Measurements from ENCODE around the gene NUDT17. TPM values are rescaled to one million over a fixed set of nuclear protein-coding genes. Genes with fewer than 3 reads are reported as not detected.
A peak's percentile ranks its signal among the peaks of the same experiment; 100 is the strongest.

NUDT17 gene
- total RNA-seq, 3 donors from 2014 or later (not counting 1 experiment from before 2014, with no cell fraction given): 3.3 to 4.9 (median 3.4) TPM

- WGBS (ENCODE audit: insufficient coverage): 100% methylated on average over 1 of the region's 3 CpGs
- peaks cover 12% of the 10 kb centered on the region for H3K36me3 Mint-ChIP-seq
- TF ChIP-seq, protein P1, sequence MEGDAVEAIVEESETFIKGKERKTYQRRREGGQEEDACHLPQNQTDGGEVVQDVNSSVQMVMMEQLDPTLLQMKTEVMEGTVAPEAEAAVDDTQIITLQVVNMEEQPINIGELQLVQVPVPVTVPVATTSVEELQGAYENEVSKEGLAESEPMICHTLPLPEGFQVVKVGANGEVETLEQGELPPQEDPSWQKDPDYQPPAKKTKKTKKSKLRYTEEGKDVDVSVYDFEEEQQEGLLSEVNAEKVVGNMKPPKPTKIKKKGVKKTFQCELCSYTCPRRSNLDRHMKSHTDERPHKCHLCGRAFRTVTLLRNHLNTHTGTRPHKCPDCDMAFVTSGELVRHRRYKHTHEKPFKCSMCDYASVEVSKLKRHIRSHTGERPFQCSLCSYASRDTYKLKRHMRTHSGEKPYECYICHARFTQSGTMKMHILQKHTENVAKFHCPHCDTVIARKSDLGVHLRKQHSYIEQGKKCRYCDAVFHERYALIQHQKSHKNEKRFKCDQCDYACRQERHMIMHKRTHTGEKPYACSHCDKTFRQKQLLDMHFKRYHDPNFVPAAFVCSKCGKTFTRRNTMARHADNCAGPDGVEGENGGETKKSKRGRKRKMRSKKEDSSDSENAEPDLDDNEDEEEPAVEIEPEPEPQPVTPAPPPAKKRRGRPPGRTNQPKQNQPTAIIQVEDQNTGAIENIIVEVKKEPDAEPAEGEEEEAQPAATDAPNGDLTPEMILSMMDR (IDR thresholded peaks at IDR 0.05): no peak
These were observed 2.4 kb upstream of the NUDT17 start for GRCh38 chr1:145843031-145843430.

GRCh38 chr1:145845144-145845513 is 301 bp upstream of the NUDT17 start:
- Mint-ChIP-seq H3K27me3 (ENCODE audit: low read depth in 2 of 2) (no peaks in the 10 kb centered on the region), H3K4me1 (no peaks in the 10 kb centered on the region), H3K27ac (no peak overlapping the region), H3K4me3 (no peak overlapping the region), H3K36me3 (peaks cover 12% of the 10 kb centered on the region), H3K9me3 (no peaks in the 10 kb centered on the region)
- TF ChIP-seq, protein P1 (IDR thresholded peaks at IDR 0.05): no peak
- no peaks in the 10 kb centered on the region for H3K27me3 ChIP-seq (ENCODE audit: control insufficient read depth, insufficient read depth, low read length)
- DNase-seq (no peak), ATAC-seq (peak; percentile 38 to 53 (median 45))
- H3K4me1 ChIP-seq (ENCODE audit: control insufficient read depth, insufficient read depth, low read length): peaks cover 20% of the 10 kb centered on the region
- H3K27ac ChIP-seq (ENCODE audit: low read length): peak overlapping the region; percentile 44
- 1% methylated on average over 4 of the region's 4 CpGs for WGBS (ENCODE audit: insufficient coverage)
- peaks cover 38% of the 10 kb centered on the region for H3K36me3 ChIP-seq (ENCODE audit: control insufficient read depth, insufficient read depth, low read length)
- H3K4me3 ChIP-seq (ENCODE audit: low read length): peak overlapping the region; percentile 68
- H3K9me3 ChIP-seq (ENCODE audit: control insufficient read depth, insufficient read depth, low read length): no peaks in the 10 kb centered on the region
- intact Hi-C loops (cut with micrococcal nuclease): loop anchor here (1.0 to 5.0 kb wide), 4 partner anchors 65 to 168 kb away; partner anchors contain the start of genes ANKRD34A, ITGA10 and POLR3GL

More at GRCh38 chr1:145843031-145843430, 2.4 kb upstream of the NUDT17 start:
- Mint-ChIP-seq H3K4me3 (no peak overlapping the region), H3K4me1 (no peaks in the 10 kb centered on the region), H3K9me3 (no peaks in the 10 kb centered on the region), H3K27me3 (ENCODE audit: low read depth in 2 of 2) (no peaks in the 10 kb centered on the region), H3K27ac (no peak overlapping the region)
- Histone ChIP-seq H3K27ac (ENCODE audit: low read length) (no peak overlapping the region), H3K4me3 (ENCODE audit: low read length) (no peak overlapping the region), H3K4me1 (ENCODE audit: control insufficient read depth, insufficient read depth, low read length) (peaks cover 20% of the 10 kb centered on the region), H3K9me3 (ENCODE audit: control insufficient read depth, insufficient read depth, low read length) (no peaks in the 10 kb centered on the region), H3K36me3 (ENCODE audit: control insufficient read depth, insufficient read depth, low read length) (peaks cover 46% of the 10 kb centered on the region), H3K27me3 (ENCODE audit: control insufficient read depth, insufficient read depth, low read length) (no peaks in the 10 kb centered on the region)
- ATAC-seq: no peak
- intact Hi-C loops (cut with micrococcal nuclease): no loop called here
- no peak for DNase-seq

GRCh38 chr1:145846201-145846612 is 777 bp downstream of the NUDT17 start:
- H3K4me1 ChIP-seq (ENCODE audit: control insufficient read depth, insufficient read depth, low read length): peaks cover 20% of the 10 kb centered on the region
- TF ChIP-seq, protein P1 (IDR thresholded peaks at IDR 0.05): peak; percentile 15
- H3K27ac ChIP-seq (ENCODE audit: low read length): no peak overlapping the region
- WGBS (ENCODE audit: insufficient coverage): 60% methylated on average over 3 of the region's 3 CpGs
- no peaks in the 10 kb centered on the region for H3K27me3 Mint-ChIP-seq (ENCODE audit: low read depth in 2 of 2)
- no peaks in the 10 kb centered on the region for H3K4me1 Mint-ChIP-seq
- intact Hi-C loops (cut with micrococcal nuclease): loop anchor here (5.0 kb wide), 2 partner anchors 116 to 131 kb away; partner anchors contain the start of genes ANKRD34A and POLR3GL
- H3K9me3 ChIP-seq (ENCODE audit: control insufficient read depth, insufficient read depth, low read length): no peaks in the 10 kb centered on the region
- peaks cover 12% of the 10 kb centered on the region for H3K36me3 Mint-ChIP-seq
- ATAC-seq (peak; percentile 49 to 59 (median 50)), DNase-seq (peak in 1 of 2 donors; percentile 67)
- peaks cover 38% of the 10 kb centered on the region for H3K36me3 ChIP-seq (ENCODE audit: control insufficient read depth, insufficient read depth, low read length)
- H3K27ac Mint-ChIP-seq: no peak overlapping the region
- H3K4me3 ChIP-seq (ENCODE audit: low read length): peak overlapping the region; percentile 68
- H3K4me3 Mint-ChIP-seq: no peak overlapping the region
- no peaks in the 10 kb centered on the region for H3K27me3 ChIP-seq (ENCODE audit: control insufficient read depth, insufficient read depth, low read length)
- no peaks in the 10 kb centered on the region for H3K9me3 Mint-ChIP-seq

DNA sequence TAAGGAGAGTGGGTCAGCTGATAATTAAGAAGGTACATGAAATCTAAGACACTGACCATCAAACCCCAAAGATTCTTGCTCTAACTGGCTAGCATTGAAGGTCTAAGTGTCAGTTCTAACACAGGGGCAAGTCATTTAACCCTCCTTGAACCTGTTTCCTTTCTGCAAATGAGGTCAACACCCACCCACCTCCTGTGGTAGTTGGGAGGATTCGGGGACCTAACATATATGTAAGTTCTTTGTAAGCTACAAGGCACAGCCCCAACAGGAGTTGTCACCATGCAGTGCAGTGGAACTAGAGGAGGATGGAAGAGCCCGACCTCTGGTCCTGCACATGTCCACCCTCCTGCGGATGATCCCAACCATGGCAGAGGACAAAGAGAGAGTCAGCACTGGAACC is 2.4 kb downstream of the NUDT17 start:
- Histone ChIP-seq H3K27ac (ENCODE audit: low read length) (no peak overlapping the region), H3K36me3 (ENCODE audit: control insufficient read depth, insufficient read depth, low read length) (peaks cover 29% of the 10 kb centered on the region), H3K9me3 (ENCODE audit: control insufficient read depth, insufficient read depth, low read length) (no peaks in the 10 kb centered on the region), H3K4me3 (ENCODE audit: low read length) (no peak overlapping the region), H3K27me3 (ENCODE audit: control insufficient read depth, insufficient read depth, low read length) (no peaks in the 10 kb centered on the region), H3K4me1 (ENCODE audit: control insufficient read depth, insufficient read depth, low read length) (peaks cover 20% of the 10 kb centered on the region)
- DNase-seq: no peak
- Mint-ChIP-seq H3K9me3 (no peaks in the 10 kb centered on the region), H3K36me3 (no peaks in the 10 kb centered on the region), H3K4me3 (peak overlapping the region; percentile 14), H3K4me1 (no peaks in the 10 kb centered on the region), H3K27ac (peak overlapping the region in 1 of 2 donors; percentile 27), H3K27me3 (ENCODE audit: low read depth in 2 of 2) (no peaks in the 10 kb centered on the region)
- intact Hi-C loops (cut with micrococcal nuclease): loop anchor here (5.0 kb wide), 2 partner anchors 114 to 129 kb away; partner anchors contain the start of genes ANKRD34A and POLR3GL
- WGBS (ENCODE audit: insufficient coverage): 93% methylated on average over 2 of the region's 3 CpGs
- no peak for ATAC-seq
- TF ChIP-seq, protein P1 (IDR thresholded peaks at IDR 0.05): no peak
